Measurements from ENCODE around the gene DHRS7C.

DNA sequence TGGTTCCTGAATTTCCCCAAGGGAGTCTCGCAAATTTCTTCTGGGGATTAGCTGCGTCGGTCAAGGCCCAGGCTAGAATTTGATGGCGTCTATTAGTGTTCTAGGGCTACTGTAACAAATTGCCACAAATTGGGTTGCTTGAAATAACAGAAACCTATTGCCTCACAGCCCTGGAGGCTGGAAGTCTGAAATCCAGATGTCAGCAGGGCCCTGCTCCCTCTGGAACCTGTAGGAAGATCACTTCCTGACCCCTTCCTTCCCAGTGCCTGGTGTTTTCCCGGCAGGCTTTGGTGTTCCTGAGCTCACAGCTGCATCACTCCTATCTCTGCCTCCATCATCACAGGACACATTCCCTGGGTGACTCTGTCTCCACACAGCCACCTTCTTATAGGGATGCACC is 24.4 kb downstream of the DHRS7C start:
- TF ChIP-seq, protein P1, sequence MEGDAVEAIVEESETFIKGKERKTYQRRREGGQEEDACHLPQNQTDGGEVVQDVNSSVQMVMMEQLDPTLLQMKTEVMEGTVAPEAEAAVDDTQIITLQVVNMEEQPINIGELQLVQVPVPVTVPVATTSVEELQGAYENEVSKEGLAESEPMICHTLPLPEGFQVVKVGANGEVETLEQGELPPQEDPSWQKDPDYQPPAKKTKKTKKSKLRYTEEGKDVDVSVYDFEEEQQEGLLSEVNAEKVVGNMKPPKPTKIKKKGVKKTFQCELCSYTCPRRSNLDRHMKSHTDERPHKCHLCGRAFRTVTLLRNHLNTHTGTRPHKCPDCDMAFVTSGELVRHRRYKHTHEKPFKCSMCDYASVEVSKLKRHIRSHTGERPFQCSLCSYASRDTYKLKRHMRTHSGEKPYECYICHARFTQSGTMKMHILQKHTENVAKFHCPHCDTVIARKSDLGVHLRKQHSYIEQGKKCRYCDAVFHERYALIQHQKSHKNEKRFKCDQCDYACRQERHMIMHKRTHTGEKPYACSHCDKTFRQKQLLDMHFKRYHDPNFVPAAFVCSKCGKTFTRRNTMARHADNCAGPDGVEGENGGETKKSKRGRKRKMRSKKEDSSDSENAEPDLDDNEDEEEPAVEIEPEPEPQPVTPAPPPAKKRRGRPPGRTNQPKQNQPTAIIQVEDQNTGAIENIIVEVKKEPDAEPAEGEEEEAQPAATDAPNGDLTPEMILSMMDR (IDR thresholded peaks at IDR 0.05; ENCODE audit: low read depth, low read length, missing input control), result no peak
- no peak for TF ChIP-seq RAD21 (IDR thresholded peaks at IDR 0.05)
- TF ChIP-seq GABPA (IDR thresholded peaks at IDR 0.05 in 1 of 2, conservative IDR thresholded peaks at IDR 0.05 in 1 of 2), result no peak
- TF ChIP-seq RXRA (IDR thresholded peaks at IDR 0.05), result no peak
